Nephron progenitor cell (in vitro differentiated cells): ENCODE data around the gene ZNF683.

Experiments
- DNase-seq: peaks from one replicate; pipeline ENCODE4 v3.0.0; 2021
- H3K27ac Mint-ChIP-seq: 2 replicates; pipeline ENCODE4 v1.8.0; 2021; ENCODE audit warnings: mild to moderate bottlenecking, moderate library complexity, mixed read lengths
- H3K27me3 Mint-ChIP-seq: 2 replicates; pipeline ENCODE4 v1.8.0; 2021; ENCODE audit warnings: mild to moderate bottlenecking, low read depth, mixed read lengths; ENCODE audit not compliant: poor library complexity
- H3K36me3 Mint-ChIP-seq: 2 replicates; pipeline ENCODE4 v1.8.0; 2021; ENCODE audit warnings: low read depth, mixed read lengths
- H3K4me1 Mint-ChIP-seq: 2 replicates; pipeline ENCODE4 v1.8.0; 2021; ENCODE audit warnings: mixed read lengths
- H3K4me3 Mint-ChIP-seq: 2 replicates; pipeline ENCODE4 v1.8.0; 2021; ENCODE audit warnings: mild to moderate bottlenecking, moderate library complexity, mixed read lengths
- H3K9me3 Mint-ChIP-seq: 2 replicates; pipeline ENCODE4 v1.8.0; 2021; ENCODE audit warnings: mild to moderate bottlenecking, moderate library complexity, mixed read lengths
- CTCF ChIP-seq: fragments of 200-600 bp; sonication (generic); IDR thresholded peaks from 2 replicates; pipeline ENCODE4 v1.5.0; 2021; ENCODE audit warnings: antibody characterized with exemption

The ZNF683 gene

GRCh38 chr1:26372039-26372438 is 511 bp downstream of the ZNF683 start:
- no peak overlapping the region for H3K4me3 Mint-ChIP-seq
- H3K9me3 Mint-ChIP-seq = peaks cover 5% of the 10 kb centered on the region
- TF ChIP-seq CTCF = no peak
- H3K27ac Mint-ChIP-seq = no peak overlapping the region
- no peak for DNase-seq
- peaks cover 5% of the 10 kb centered on the region for H3K36me3 Mint-ChIP-seq
- H3K4me1 Mint-ChIP-seq = peaks cover 8% of the 10 kb centered on the region
- H3K27me3 Mint-ChIP-seq = peaks cover 14% of the 10 kb centered on the region

- DNase-seq = no peak
- Mint-ChIP-seq H3K27me3 (peaks cover 14% of the 10 kb centered on the region), H3K4me1 (peaks cover 8% of the 10 kb centered on the region), H3K4me3 (no peak overlapping the region), H3K36me3 (peaks cover 5% of the 10 kb centered on the region), H3K27ac (peak overlapping the region; percentile 90), H3K9me3 (peaks cover 5% of the 10 kb centered on the region)
- TF ChIP-seq CTCF = no peak
These were observed 1.8 kb downstream of the ZNF683 start for GRCh38 chr1:26370591-26371382.

- no peak overlapping the region for H3K4me3 Mint-ChIP-seq
- H3K27me3 Mint-ChIP-seq = peaks cover 33% of the 10 kb centered on the region
- no peak for TF ChIP-seq CTCF
- H3K36me3 Mint-ChIP-seq = peaks cover 5% of the 10 kb centered on the region
- DNase-seq = no peak
- H3K4me1 Mint-ChIP-seq = peaks cover 4% of the 10 kb centered on the region
- peaks cover 5% of the 10 kb centered on the region for H3K9me3 Mint-ChIP-seq
- no peak overlapping the region for H3K27ac Mint-ChIP-seq
These were observed 4.1 kb downstream of the ZNF683 start for GRCh38 chr1:26368486-26368885.

- no peak overlapping the region for H3K4me3 Mint-ChIP-seq
- peaks cover 5% of the 10 kb centered on the region for H3K9me3 Mint-ChIP-seq
- DNase-seq = no peak
- TF ChIP-seq CTCF = no peak
- H3K36me3 Mint-ChIP-seq = peaks cover 5% of the 10 kb centered on the region
- H3K27ac Mint-ChIP-seq = no peak overlapping the region
- peaks cover 36% of the 10 kb centered on the region for H3K27me3 Mint-ChIP-seq
- peaks cover 4% of the 10 kb centered on the region for H3K4me1 Mint-ChIP-seq
These were observed 4.5 kb downstream of the ZNF683 start for GRCh38 chr1:26368006-26368405.

- H3K36me3 Mint-ChIP-seq = peaks cover 5% of the 10 kb centered on the region
- peaks cover 5% of the 10 kb centered on the region for H3K9me3 Mint-ChIP-seq
- DNase-seq = no peak
- H3K27ac Mint-ChIP-seq = no peak overlapping the region
- TF ChIP-seq CTCF = no peak
- H3K4me1 Mint-ChIP-seq = peaks cover 4% of the 10 kb centered on the region
- H3K4me3 Mint-ChIP-seq = no peak overlapping the region
- peaks cover 34% of the 10 kb centered on the region for H3K27me3 Mint-ChIP-seq
These were observed 5.1 kb downstream of the ZNF683 start for GRCh38 chr1:26367441-26367840.

GRCh38 chr1:26364956-26365355 is 7.6 kb downstream of the ZNF683 start:
- DNase-seq = no peak
- Mint-ChIP-seq H3K36me3 (no peaks in the 10 kb centered on the region), H3K9me3 (no peaks in the 10 kb centered on the region), H3K4me3 (no peak overlapping the region), H3K27ac (no peak overlapping the region), H3K27me3 (peaks cover 58% of the 10 kb centered on the region), H3K4me1 (peaks cover 13% of the 10 kb centered on the region)
- no peak for TF ChIP-seq CTCF
